IPS DF 19.7 (cell line): ENCODE measurements around the gene SEMA3B.
"Not testable (repeated sequence)": the region's sequence is repeated elsewhere in the genome, so short reads cannot be mapped to it uniquely, and the experiment has no call there.

Source experiments
- DNase-seq: peaks from one replicate; pipeline ENCODE4 v3.0.0-alpha.2; 2013; ENCODE audit warnings: low read depth, low spot score

The SEMA3B gene

DNA sequence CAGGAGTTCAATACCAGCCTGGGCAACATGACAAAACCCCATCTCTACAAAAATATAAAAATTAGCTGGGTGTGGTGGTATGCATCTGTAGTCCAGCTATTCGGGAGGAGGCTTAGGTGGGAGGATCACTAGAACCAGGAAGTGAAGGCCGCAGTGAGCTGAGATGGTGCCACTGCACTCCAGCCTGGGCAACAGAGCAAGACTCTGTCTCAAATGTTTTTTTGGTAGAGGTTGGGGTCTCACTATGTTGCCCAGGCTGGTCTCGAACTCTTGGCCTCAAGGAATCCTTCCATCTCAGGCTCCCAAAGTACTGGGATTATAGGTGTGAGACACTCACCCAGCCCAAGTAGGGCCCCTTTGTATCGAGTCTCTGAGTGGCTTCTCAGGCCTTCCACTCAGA is 25.1 kb downstream of the SEMA3B start:
- DNase-seq = no peak

DNA sequence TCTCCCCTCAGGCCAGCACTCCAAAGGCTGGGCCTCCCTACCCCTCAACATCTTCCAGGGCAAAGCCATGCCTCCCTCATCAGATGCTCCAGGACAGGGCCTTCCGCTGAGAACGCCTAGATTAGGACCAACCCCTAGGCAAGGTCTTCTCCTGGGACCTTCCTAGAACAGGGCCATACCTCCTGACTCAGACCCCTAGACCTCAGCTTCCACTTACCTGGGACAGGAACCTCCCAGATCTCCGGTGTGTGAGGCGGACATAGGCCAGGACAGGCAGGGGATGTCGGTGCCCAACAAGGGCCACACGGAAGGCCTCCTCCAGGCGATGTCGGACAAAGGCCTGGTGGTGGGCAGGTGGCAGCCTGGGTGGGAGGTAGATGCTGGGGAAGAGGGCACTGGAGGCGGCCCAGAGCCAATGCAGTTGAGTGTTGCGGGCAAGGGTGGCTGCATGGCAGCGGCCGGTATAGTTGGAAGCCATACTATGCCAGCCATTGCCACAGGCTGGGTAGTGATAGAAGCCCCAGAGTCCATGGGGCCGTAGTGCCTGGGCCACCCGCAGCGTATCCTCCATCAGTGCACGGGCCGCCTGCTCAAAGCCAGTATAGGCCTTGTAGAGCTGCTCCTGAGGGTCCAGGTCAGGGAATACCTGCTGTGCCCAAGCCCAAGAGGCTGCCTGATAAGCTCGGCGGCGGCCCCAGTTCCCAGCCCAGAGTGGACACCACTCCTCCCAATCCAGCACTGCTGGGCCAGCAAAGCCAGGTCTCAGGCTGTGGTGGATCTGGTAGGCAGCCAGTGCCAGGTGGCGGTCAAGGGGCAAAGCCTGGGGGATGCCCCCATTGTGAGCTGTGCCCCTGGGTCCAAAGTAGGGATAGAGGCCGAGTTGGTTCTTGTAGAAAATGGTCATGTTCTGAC is 25.8 kb downstream of the SEMA3B start:
- DNase-seq = no peak

DNA sequence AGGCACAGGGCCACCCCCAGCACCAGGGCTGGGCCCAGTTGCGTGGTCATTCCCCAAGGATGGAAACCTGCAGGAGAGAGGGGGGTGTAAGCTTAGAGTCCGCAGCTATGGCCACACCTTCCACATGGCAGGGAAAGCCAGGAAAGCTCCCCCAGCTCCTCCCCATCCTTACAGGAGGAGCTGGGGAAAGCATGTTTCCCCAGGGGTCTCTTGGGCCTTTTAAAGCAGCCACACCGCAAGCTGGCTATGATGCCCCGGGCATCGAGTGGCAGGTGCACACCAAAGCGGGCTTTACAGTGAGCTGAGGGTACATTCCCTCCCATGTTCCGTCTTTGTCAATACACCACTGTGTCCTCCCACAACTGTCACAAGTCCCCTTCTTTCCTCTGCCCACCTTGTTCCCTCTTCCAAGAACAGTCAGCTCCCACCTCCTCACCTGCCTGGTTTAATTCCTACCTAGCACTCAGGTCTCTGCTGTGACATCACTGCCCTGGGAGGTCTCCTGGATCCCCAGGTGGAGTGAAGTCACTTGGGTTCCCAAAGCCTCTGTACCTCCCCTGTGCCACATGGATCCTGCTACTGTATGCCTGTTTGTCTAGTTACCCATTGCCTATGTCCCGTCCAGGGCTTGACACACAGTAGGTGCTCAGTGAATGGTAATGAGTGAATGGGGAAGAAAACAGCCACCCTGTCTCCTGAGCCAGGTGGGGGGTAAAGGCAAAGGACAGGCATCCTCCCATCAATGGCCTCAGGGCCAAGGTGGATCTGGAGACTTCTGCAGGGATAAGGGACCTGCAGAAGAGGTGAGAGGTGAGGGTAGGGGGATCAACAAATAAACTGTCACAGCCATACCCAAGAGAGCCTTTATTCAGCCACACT is 26.8 kb downstream of the SEMA3B start:
- DNase-seq = no peak

DNA sequence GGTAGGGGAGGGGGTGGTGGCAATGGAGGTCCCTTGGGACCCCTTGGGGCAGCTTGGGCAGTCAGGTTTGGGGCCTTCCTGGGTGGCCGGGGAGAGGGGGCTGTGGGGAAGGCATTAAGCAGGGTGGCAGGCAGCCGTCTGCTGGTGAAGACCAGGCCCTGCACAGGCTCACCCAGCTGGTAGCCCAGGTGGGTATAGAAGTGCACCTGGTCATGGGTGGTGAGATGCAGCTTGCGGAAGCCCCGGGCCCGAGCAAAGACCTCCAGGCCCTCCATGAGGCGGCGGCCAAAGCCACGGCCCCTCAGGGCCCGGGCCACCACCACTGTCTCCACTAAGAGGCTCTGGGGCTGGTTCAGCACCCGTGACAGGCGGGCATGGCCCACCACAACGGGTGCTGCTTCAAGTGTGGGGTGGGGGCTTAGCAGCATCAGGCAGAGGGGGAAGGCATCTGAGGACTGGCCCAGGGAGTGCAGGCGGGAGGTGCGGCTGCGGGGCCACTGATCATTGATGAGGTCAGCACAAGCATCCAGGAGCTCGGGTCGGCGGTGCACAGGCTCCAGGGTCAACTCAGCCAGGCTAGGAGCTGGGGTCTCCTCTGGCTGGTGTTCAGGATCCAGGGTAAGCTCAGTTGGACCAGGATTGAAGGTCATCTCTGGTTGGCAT is 27.9 kb downstream of the SEMA3B start:
- no peak for DNase-seq

DNA sequence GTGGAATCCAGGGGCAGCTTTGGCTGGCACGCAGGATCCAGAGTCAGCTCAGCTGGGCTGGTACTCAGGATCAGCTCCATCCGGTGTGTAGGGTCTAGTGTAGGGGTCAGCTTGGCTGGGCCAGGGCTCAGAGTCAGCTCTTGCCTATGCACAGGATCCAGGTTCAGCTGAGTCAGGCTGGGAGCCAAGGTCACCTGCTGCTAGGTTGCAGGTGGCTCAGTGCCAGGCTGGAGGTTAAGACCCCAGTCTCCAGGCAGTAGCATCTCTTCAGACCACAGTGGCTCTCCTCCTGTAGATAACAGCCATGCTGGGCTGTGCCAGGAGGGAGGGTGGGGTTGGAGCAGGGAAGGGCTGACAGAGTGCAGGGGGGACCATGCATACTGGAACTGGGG is 28.4 kb downstream of the SEMA3B start:
- no peak for DNase-seq

DNA sequence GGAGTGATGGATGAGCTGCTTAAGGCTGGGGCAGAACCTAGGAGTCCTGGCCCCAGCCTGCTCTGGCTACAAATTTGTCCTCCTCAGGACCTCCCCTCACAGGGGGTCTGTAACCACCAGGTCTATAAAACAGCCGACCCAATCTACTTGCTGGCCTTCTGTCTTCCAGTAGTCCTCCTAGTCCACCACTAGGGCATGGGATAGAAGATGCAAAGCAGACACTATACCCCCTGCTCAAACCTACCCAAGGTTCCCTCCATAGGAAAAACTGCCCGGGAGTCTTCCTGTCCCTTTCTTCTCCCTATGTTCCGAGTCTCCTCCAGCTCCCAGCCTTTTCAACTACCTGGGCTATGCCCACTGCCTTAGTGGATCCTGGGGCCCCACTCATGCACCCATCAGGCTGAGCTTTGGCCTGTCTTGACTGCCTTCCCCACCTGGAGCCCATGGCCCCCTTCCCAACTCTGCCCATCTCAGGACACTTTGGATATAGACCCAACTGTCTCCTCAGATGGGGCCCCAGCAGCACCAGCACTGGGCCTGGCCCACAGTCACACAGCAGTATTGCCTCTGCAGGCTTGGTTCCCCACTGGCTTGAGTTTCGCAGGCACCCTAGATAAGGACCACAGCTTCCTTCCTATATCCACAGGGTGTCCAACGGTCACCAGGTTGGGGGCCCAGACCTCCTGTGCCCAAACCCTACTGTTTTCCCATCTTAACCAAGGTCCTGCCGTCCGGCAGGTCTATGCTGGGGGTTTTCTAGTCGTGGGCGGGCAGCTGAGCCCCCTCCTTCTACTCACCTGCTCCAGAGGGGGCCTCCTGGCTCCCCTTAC is 29.2 kb downstream of the SEMA3B start:
- DNase-seq = no peak

DNA sequence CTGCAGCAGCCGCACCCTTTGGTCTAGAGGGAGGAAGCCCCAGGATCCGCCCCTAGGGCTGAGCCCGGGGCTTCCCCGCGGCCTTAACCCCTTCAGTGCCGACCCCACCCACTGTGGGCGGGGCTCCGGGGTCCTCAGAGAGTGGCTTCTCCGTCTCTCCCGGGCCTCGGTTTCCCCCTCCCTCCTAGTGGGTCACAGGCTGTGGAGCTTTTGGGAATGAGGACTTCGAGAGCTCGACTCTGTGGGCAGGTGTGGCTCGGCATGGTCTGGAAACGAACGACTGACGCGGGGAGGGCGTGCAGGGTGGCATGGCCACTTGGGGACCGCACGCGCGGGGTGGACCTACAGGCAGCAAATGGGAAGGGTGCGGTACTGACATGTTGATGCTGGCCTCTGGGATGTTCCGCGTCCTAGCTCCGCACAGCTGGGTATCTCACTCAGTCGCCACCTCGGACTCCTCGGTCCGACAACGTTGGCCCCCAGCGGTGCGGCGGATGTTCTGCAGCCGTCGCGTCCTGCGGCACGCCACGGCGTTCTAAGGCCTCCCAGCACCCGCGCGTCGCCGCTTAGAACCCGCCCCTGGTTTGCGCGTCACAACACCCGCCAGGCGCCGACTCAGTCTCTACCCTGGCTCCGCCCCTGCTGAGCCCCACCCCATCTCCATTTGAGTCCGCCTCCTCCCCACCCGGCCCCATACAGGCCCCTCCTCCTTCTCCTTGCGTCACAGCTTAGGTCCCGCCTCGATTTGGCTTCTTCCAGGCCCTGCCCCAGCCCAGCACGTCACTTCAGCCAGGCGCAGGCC is 30.1 kb downstream of the SEMA3B start, which contains the start of the genes HYAL3 and NAA80:
Gene HYAL3, minus strand, starts transcription at position 570 of the 802 bp plus-strand sequence. CDS start 3,803 bp downstream, outside the sequence.
Gene NAA80, minus strand, starts transcription at position 570 of the 802 bp plus-strand sequence. CDS start 1,942 bp downstream, outside the sequence.
- no peak for DNase-seq

DNA sequence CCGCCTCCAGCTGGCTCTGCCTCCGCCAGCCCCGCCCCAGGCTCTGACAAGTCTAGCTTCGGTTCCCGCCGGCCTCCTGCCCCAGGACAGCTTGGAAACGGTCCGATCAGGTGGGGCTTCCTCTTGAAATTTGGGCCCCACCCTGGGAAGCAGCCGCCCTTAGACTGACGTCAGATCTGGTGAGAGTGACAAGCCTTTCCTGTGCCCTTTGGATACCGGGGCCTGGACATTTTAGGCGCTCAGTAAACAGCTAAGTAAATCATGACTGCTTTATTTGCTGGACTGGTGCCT is 30.6 kb downstream of the SEMA3B start:
- no peak for DNase-seq

DNA sequence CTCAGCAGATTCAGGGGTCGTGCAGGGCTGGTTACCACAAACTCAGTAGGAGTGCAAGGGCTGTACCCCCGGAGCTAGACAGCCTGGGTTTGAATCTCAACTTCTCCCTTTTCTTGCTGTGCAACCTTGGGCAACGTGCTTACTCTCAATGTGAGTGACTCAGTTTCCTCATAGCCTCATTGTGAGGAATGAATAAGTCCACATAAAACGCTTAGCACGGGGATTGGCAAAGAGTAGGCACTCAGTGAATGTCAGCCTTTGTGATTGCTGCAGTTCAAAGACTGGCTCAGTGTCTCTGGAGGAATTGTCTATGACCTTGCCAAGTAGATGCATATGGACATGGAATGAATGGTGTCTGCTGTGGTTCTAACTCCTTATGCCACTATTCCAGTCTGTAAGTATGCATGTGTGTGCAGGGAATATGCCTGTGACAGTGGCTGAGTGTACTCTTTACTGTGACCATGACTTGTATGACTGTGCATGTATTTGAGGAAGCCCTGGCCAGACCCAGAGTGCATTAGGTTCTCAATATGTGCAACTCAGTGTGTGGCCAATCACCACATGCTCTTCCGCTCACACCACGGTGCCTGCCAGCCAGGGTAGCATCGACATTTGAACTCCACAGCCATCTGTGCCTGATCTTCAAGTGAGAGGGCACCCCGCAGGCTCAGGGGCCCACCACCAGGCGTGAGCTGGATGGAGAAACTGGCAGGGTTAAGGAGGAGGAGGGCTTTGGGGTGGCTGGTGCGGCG is 31.2 kb downstream of the SEMA3B start:
- DNase-seq = no peak

DNA sequence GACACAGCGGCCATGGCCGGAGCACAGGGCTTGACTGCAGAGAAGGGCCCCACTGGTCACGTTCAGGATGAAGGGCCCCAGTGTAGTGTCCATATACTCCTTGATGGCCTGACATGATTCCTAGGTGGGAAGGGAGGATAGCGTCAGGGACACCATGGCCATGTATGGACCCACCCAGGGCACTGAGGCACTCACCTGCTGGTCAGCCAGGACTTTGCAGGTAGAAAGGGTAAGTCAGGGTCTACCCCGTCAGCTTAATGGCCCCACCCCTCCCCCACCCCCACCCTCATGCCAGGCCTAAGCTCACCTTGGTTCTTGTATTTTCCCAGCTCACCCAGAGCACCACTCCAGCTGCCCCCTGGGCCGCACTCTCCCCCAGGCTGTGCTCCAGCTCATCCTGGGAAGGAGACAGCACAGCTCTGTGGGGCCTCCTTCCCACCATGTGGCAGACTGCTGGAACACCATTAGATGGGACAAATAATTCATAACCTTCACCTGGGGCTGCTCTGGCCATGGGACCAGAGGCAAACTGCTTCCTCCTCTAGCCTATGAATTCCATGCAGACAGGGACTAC is 31.8 kb downstream of the SEMA3B start:
- DNase-seq = no peak

DNA sequence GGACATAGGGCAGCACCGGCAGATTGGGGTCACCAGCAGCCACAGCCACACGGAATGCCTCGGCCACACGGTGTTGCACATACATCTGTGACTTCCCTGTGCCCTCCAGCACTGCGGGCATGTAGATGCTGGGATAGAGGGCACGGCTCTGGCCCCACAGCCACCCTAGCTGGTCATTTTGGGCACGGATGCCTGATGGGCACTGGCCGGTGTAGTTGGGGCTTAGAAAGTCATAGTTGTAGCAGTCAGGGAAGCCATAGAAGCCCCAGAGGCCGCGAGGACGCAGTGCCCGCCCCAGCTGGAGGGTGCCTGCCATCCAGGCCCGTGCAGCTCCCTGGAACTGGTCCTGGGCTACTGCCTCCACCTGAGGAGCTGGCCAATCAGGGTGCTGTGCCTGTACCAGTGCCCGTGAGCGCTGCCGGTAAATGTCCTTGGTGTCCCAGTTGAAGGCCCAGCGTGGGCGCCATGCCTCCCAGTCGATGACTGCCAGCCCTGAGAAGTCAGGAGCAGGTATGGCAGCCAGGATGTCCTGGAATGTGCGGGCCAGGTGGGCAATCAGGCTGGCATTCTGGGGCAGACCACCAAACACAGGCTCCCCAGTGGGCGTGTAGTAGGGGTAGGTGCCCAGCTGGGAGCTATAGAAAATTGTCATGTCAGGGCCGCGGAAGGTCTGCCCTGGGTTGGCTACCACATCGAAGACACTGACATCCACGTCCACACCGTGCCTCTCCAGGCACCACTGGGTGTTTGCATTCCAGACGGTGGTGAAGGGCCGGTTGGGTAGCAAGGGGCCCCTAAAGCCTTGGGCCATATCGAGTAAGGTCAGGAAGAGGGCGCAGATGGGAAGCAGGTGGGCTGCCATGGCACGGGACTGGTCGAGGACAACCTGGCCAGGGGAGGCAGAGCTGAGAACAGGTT is 33.4 kb downstream of the SEMA3B start:
- DNase-seq = no peak

DNA sequence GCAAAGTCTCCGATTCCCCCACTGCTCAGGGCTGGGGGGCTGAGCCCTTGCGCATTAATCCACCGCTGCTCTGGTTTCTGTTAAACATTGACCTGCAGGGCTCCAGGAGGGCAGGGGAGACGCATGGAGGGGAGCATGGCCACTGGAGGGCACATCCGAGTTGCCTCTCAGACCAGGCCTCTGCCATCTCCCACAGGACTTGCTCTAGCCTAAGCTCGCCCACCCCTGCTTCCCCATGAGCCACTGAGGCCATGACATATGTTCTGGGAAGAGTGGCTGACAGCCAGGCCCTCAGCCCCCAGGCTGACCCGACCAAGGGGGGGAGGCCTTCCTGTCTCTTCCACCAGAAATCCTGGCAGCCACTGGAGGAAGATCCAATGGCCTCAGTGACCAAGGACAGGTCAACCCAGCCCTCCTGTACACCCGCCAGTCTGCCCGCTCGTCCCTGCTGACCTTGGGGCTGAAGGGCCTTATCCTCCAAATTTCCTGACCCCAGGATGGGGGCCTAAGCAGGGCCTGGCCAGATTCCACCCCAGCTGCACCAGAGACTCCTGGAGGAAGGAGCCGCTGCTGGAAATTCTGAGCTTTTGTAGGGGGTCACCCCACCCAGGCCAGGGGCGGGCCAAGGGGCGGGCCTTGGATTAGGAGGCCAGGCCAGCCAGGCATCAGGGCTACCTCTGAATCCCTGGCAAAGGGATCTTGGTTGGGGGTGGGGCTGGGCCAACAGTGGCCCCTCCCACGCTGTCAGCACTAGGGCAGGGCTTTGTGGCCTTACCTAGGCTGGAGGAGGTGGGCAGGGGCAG is 34.3 kb downstream of the SEMA3B start, which contains the start of gene HYAL1:
Gene HYAL1, minus strand, starts transcription at position 562 of the 803 bp plus-strand sequence. CDS start 618 bp downstream, outside the sequence.
- no peak for DNase-seq

DNA sequence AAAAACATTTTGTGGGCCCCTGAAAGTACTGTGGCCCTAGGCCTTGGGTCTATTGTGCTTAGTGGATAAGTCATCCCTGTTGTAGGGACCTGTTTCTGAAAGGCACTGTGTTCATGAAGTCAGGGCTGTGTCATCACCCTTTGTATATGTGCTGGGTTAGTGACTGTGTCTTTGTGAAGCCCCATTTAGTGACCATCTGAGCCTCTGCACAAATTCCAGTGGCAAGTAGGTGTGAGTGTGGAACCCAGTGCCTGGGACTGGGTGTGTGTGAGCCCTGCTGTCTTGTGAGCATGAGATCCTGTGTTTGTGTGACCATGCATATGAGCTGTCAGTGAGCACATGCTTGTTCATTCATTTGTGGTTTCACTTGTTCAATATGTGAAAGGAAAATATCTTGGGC is 35.7 kb downstream of the SEMA3B start:
- DNase-seq = no peak

DNA sequence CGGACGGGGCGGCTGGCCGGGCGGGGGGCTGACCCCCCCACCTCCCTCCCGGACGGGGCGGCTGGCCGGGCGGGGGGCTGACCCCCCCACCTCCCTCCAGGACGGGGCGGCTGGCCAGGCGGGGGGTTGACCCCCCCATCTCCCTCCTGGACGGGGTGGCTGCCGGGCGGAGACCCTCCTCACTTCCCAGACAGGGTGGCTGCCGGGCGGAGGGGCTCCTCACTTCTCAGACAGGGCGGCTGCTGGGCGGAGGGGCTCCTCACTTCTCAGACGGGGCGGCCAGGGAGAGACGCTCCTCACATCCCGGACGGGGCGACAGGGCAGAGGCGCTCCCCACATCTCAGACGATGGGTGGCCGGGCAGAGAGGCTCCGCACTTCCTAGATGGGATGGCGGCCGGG is 43.1 kb downstream of the SEMA3B start:
- not testable (repeated sequence) for DNase-seq

DNA sequence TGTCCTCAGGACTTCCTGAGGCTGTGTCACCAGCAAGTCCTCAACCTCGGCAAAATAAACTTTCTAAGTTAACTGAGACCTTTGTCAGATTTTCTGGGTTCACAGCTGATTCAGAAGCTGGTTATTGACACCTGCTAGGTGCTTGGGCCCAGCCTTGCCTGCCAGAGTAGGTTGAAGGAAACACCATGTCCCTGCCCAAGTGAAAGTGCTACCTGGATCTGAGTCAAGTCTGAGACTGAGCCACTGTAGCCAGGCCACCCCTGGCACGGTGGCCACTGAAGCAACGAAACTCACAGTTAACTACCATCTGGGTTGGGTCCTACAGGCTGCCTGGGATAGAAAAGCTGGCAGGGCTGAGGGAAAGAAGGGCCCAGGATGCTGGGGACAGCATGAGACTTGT is 45.4 kb downstream of the SEMA3B start:
- DNase-seq = no peak

DNA sequence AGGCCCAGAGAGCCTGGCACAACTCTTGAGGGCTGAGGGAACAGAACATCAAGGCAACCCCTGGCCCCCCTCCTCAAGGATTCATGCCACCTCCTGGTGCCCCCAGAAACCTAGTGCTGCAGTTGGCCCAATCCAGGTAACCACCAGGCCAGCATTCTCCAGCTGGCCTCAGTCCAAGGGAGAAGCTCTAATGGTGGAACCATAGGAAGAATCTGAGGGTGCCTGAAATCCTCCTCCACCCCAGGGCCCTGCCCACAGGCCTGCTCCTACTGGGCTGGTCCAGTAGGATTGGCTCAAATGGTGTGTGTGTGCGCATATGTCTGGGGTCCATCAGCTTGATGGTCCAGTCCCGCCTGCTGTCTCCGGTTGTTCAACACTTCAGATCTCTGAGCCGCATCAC is 45.9 kb downstream of the SEMA3B start:
- DNase-seq = no peak

DNA sequence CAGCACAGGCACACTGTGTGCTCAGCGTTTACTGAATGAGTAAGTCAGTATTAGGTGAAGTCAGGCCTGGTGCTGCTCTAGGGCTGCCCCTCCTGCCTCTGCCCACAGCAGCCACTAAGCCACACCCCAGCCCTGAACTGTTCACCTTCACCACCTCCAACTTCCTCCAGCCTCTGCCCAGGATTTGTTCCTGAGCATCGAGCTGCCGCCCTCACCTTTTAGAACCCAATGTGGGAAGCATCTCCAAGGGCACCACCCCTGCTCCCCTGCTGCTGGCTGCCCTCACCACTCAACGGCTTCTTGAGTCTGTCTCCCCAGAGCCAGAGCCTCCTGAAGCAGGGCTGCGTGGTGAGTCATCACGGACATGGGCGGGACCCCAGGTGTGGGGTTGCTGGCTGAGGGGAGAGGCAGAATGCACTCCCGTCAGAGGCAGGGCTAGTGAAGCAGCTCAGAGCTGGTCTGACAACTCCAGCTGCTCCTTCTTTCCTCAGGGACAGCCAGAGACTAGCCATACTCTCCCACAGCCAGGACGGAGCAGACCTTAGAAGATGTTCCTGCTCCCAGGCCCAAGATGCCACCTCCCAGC is 47.8 kb downstream of the SEMA3B start:
- no peak for DNase-seq
